Pancreas (tissue), 10 donors: ENCODE measurements around the gene ADM2. TPM values are rescaled to one million over a fixed set of nuclear protein-coding genes. Genes with fewer than 3 reads are reported as not detected.

Source experiments
- ATAC-seq, 4 donors: fragments of 200-7000 bp; cut with Tn5 transposase; one replicate each; pipeline versions ENCODE4 v1.8.0 to v1.9.1; 2020; ENCODE audit warnings: mild to moderate bottlenecking in 4 of 4, moderate library complexity in 4 of 4
- DNase-seq, 6 donors: peaks; one replicate each; pipeline ENCODE4 v3.0.0-alpha.2; 2020
- FAIRE-seq: peaks from 2 replicates; lab custom pipeline; 2012; peaks lifted over from hg19 to GRCh38; lab: Jason Lieb, UNC
- H3K27ac ChIP-seq, 4 donors: fragments of 200-600 bp; sonication (generic); 1 replicate in 3 of 4; 2 replicates in 1 of 4; pipeline versions ENCODE4 v1.5.0 to v1.8.0; 2020
- H3K27me3 ChIP-seq, 4 donors: fragments of 200-600 bp; one replicate each; pipeline ENCODE4 v1.8.0; 2021
- H3K36me3 ChIP-seq, 3 donors: fragments of 200-600 bp; sonication (generic) in 1 of 3; one replicate each; pipeline versions ENCODE4 v1.5.0 to v1.8.0; 2020 to 2021
- H3K4me1 ChIP-seq, 3 donors: fragments of 200-600 bp; one replicate each; pipeline ENCODE4 v1.8.0; 2021
- H3K4me3 ChIP-seq, 4 donors: fragments of 200-600 bp; sonication (generic) in 2 of 4; one replicate each; pipeline versions ENCODE4 v1.5.0 to v1.8.0; 2020 to 2021
- H3K9me3 ChIP-seq, 4 donors: fragments of 200-600 bp; one replicate each; pipeline ENCODE4 v1.8.0; 2021
- CTCF ChIP-seq, 4 donors: fragments of 200-600 bp; sonication (generic) in 3 of 4; IDR thresholded peaks; one replicate each; pipeline versions ENCODE4 v1.5.0 to v1.8.0; 2021; ENCODE audit warnings: antibody characterized with exemption in 4 of 4
- WGBS, 2 donors: extraction: QIAGEN DNeasy Blood & Tissue Kit; methylation state at CpG; one replicate each; pipeline ENCODE4 v1.1.7; 2013; 5-methylcytosine and 5-hydroxymethylcytosine counted together
- intact Hi-C, 3 donors: fragments of 100-400 bp; cut with DNase I; formaldehyde crosslinking; loops; one replicate each; pipeline versions ENCODE4 v1.11.1 to v1.14.2; 2022
- polyA plus RNA-seq, 2 donors: library from polyadenylated mRNA; stranded (reverse); fragments of 200-250 nt; gene quantifications; one replicate each; pipeline ENCODE4 v1.2.3, GENCODE V29; 2013
- total RNA-seq, 6 donors: library from RNA; stranded (reverse); fragmentation: NEBNext Ultra II Directional in 4 of 6; extraction: Animal tissue kit (Norgen Biotek cat#: 25700) in 4 of 6; gene quantifications; one replicate each; pipeline versions ENCODE4 v1.2.1 to v1.2.4, GENCODE V29; 2021 to 2023
- donor health status: healthy with polysubstance abuse.
- donor health status: DM: no; HTN: no; CAD: no; lungs with moderate emphysema.
- donor health status: DM: no; HTN: no; CAD: no.
- donor health status: control.
- donor health status: control.
- donor health status: Bipolar disorder and iron deficiency.
- donor health status: DM: yes; HTN: yes; CAD: no.
- donor health status: DM: no; HTN: no; CAD: no.
- donor health status: DM: no; HTN: no; CAD: no.
- donor health status: DM: yes; HTN: yes; CAD: no.

ADM2 gene
- total and polyA plus RNA-seq, 8 donors = 2.1 to 44.3 (median 5.8) TPM

DNA sequence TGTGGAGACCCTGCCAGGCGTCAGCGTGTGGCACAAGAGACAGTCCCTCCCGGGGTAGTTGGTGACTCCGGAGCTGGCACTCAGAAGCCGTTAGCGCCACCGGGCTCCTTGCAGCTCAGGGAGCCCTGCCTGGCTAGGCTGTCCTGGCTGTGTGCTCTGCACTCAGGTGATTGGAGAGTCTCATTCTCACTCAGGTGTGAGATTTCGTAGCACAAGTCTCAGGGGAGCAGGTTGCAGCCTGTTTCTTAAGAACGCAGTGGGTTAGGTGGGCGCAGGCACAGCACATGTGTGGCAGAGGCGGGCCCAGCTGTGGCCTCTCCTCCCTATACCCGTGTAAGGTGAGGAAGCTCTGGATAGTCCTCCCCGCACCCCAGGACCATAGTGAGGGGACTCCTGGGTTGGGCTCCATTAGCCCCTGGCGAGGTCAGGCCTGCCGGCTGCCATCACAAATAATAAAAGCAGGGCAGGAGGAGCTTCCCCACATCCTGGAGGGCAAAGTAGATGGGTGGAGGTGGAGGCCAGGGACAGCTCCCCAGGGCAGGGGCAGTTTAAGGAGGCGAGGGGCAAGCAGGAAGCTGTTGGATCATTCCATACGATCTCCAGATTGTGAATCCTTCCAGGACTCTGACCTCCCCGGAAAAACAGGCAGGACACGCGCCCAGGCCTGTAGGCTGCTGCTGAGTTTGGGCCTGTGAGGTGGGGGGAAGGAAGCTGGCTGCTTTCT, 45.9 kb upstream of the ADM2 start:
- Histone ChIP-seq H3K27ac (no peak overlapping the region), H3K36me3 (peaks cover 5 to 72% (median 26%) of the 10 kb centered on the region in 3 donors), H3K9me3 (no peaks in the 10 kb centered on the region), H3K4me1 (no peaks in the 10 kb centered on the region), H3K4me3 (no peak overlapping the region), H3K27me3 (no peaks in the 10 kb centered on the region)
- TF ChIP-seq CTCF (IDR thresholded peaks at IDR 0.05) = no peak
- 91 to 96% methylated on average over 20 of the region's 20 CpGs for WGBS, 2 donors
- FAIRE-seq (no peak), DNase-seq (peak in 1 of 6 donors; percentile 62), ATAC-seq (no peak)
- intact Hi-C loops = no loop called here

GRCh38 chr22:50436015-50436830, 45.1 kb upstream of the ADM2 start:
- Histone ChIP-seq H3K27me3 (no peaks in the 10 kb centered on the region), H3K4me1 (no peaks in the 10 kb centered on the region), H3K27ac (no peak overlapping the region), H3K36me3 (peaks cover 2 to 75% (median 24%) of the 10 kb centered on the region in 3 donors), H3K9me3 (no peaks in the 10 kb centered on the region), H3K4me3 (no peak overlapping the region)
- WGBS, 2 donors = 92 to 94% methylated on average over 37 of the region's 37 CpGs
- peak in 1 of 6 donors; percentile 62 for DNase-seq
- TF ChIP-seq CTCF (IDR thresholded peaks at IDR 0.05) = no peak
- no peak for FAIRE-seq
- intact Hi-C loops = no loop called here
- ATAC-seq = no peak

DNA sequence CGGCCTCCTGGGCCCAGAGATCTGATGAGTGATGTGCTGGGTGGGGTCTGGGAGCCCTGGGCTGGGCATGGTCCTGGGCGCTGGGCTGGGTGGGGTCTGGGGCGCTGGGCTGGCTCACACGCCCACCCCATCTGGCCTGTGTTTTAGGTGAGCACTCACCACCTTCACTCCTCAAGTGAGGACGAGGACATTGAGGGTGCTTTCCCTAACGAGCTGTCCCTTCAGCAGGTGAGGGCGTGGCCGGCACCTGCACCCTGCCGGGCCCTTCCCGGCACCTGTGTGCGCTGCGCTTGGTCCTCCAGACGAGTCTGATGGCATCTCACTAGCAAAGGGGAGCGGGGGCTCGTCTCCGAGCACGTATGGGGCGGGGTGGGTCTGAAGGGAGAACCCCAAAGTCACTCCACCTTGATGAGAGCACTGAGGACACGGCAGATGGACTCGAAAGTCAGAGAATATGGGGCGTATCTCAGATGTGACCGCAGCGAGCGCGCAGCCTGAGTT, 44.5 kb upstream of the ADM2 start:
- ATAC-seq = no peak
- no peak for FAIRE-seq
- no peak for TF ChIP-seq CTCF (IDR thresholded peaks at IDR 0.05)
- Histone ChIP-seq H3K27me3 (no peaks in the 10 kb centered on the region), H3K4me1 (no peaks in the 10 kb centered on the region), H3K9me3 (no peaks in the 10 kb centered on the region), H3K4me3 (no peak overlapping the region), H3K27ac (no peak overlapping the region), H3K36me3 (peaks cover 0 to 70% (median 17%) of the 10 kb centered on the region in 3 donors)
- intact Hi-C loops = no loop called here
- DNase-seq = peak in 1 of 6 donors; percentile 58
- WGBS, 2 donors = 92 to 93% methylated on average over 25 of the region's 25 CpGs

GRCh38 chr22:50437511-50438304, 43.6 kb upstream of the ADM2 start:
- 87 to 91% methylated on average over 36 of the region's 36 CpGs for WGBS, 2 donors
- Histone ChIP-seq H3K4me3 (no peak overlapping the region), H3K9me3 (no peaks in the 10 kb centered on the region), H3K36me3 (peaks cover 0 to 62% (median 9%) of the 10 kb centered on the region in 3 donors), H3K4me1 (no peaks in the 10 kb centered on the region), H3K27me3 (no peaks in the 10 kb centered on the region), H3K27ac (no peak overlapping the region)
- DNase-seq = peak in 1 of 6 donors; percentile 58
- FAIRE-seq = no peak
- no peak for TF ChIP-seq CTCF (IDR thresholded peaks at IDR 0.05)
- ATAC-seq = no peak
- intact Hi-C loops = no loop called here
